ENCODE results near the gene OPRL1. TPM values are rescaled to one million over a fixed set of nuclear protein-coding genes. Genes with fewer than 3 reads are reported as not detected.

Gene OPRL1
- polyA plus RNA-seq, 4 donors, result 0.30 to 0.61 TPM; not detected in 2

DNA sequence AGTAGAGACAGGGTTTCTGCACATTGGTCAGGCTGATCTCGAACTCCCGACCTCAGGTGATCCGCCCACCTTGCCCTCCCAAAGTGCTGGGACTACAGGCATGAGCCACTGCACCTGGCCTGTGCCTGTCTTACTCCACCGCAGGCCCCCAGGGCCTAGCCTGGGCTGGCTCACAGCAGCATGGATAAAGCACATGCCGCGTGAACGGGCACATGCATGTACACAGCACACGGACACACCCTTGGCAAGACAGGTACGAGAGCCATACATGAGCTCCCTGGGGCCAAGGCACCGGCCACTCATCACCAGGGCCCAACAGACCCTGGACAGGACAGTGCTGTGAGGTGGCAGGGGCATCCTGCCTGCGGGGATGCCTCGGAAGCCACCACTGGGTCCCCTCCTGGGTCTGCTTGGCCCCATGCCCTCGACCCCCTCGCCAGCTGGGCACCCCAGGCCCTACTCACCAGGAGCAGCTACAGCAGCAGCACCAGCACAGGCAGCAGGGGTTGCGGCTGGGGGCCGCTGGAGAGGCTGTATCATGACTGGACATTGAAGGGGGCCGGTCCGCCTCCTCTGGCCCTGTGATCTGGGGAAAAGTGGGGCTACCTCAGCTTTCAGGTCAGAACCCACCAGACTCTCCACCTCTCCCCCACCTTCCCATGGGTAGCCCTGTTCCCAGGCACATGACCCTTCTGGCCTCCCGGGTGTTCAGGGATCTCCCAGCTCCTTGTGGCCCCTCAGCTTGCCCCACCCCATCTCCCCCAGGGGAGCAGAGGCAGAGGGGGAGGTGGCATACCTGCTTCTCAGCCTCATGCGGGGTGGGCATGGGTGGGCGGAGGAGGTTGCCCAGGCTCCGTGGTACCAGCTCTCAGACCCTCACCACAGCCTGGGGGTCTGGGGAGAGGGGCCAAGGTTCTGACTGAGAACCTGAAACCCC is 3.6 kb upstream of the OPRL1 start:
- no peak overlapping the region for H3K4me3 ChIP-seq (ENCODE audit: low read depth in 1 of 3, low read length in 3 of 3)

DNA sequence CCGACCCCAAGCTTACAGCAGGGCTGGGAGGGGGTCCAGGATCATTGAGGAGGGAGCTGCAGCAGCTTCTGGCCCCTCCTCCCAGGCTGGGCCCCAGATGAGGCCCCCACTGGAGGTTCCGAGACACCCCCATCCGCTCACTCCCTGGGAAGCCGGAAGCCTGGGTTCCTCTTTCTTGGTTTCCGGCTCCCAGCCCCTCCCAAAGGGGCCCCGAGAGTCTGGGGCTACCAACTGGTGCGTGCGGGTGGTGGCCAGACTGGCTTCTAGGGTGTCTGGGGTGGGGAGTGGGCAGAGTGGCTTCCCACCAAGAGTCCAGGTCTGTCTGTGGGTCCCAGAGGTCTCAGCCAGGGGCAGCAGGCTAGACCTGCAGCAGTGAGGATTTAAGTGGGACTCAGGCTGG is 2.8 kb upstream of the OPRL1 start:
- 53 to 80% (median 74%) methylated on average over 7 to 8 of the region's 8 CpGs for whole genome bisulfite sequencing, 3 donors
- H3K4me3 ChIP-seq (ENCODE audit: low read depth in 1 of 3, low read length in 3 of 3), result peak overlapping the region in 2 of 3 donors; percentile 25 to 39
- H3K27me3 ChIP-seq (ENCODE audit: control insufficient read depth in 3 of 3, insufficient read depth in 3 of 3, low read length in 3 of 3), result peaks cover 0 to 38% (median 0%) of the 10 kb centered on the region in 3 donors
- H3K9me3 ChIP-seq (ENCODE audit: control insufficient read depth in 2 of 2, insufficient read depth in 1 of 2, low read depth in 1 of 2, low read length in 1 of 2), result no peaks in the 10 kb centered on the region
- H3K4me1 ChIP-seq (ENCODE audit: control insufficient read depth in 3 of 3, insufficient read depth in 2 of 3, low read depth in 1 of 3, low read length in 2 of 3), result peaks cover 0 to 16% (median 0%) of the 10 kb centered on the region in 3 donors
- H3K36me3 ChIP-seq (ENCODE audit: control insufficient read depth in 3 of 3, insufficient read depth in 2 of 3, low read depth in 1 of 3, low read length in 3 of 3), result peaks cover 0 to 16% (median 0%) of the 10 kb centered on the region in 3 donors
- DNase-seq, result no peak
- no peak for FAIRE-seq
- H3K27ac ChIP-seq (ENCODE audit: low read depth in 1 of 3, low read length in 2 of 3), result peak overlapping the region in 2 of 3 donors; percentile 33 to 44

More for the DNA sequence above, 3.6 kb upstream of the OPRL1 start:
- no peak for FAIRE-seq
- peaks cover 0 to 21% (median 0%) of the 10 kb centered on the region in 3 donors for H3K36me3 ChIP-seq (ENCODE audit: control insufficient read depth in 3 of 3, insufficient read depth in 2 of 3, low read depth in 1 of 3, low read length in 3 of 3)
- 88 to 93% (median 88%) methylated on average over 19 to 21 of the region's 22 CpGs for WGBS, 3 donors
- H3K27ac ChIP-seq (ENCODE audit: low read depth in 1 of 3, low read length in 2 of 3), result peak overlapping the region in 1 of 3 donors; percentile 4
- H3K27me3 ChIP-seq (ENCODE audit: control insufficient read depth in 3 of 3, insufficient read depth in 3 of 3, low read length in 3 of 3), result peaks cover 0 to 30% (median 0%) of the 10 kb centered on the region in 3 donors
- DNase-seq, result no peak
- H3K9me3 ChIP-seq (ENCODE audit: control insufficient read depth in 2 of 2, insufficient read depth in 1 of 2, low read depth in 1 of 2, low read length in 1 of 2), result no peaks in the 10 kb centered on the region
- H3K4me1 ChIP-seq (ENCODE audit: control insufficient read depth in 3 of 3, insufficient read depth in 2 of 3, low read depth in 1 of 3, low read length in 2 of 3), result peaks cover 0 to 16% (median 0%) of the 10 kb centered on the region in 3 donors

DNA sequence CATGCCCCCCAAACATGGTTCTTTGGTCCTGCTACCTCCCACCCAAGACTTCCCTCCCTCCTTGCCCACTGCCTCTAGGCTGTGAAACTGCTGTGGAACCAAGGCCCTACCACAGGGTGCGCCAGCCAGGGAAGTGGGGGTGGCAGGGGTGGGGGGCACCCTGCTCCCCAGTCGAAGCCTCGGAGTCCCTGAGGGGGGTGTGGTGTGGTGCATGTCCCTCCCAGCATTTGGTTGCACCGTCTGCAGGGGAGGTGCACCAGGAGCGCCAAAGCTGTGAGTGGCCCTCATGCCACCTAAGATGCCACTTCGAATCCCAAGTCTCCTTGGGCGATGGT is 2.4 kb upstream of the OPRL1 start:
- peaks cover 0 to 16% (median 0%) of the 10 kb centered on the region in 3 donors for H3K4me1 ChIP-seq (ENCODE audit: control insufficient read depth in 3 of 3, insufficient read depth in 2 of 3, low read depth in 1 of 3, low read length in 2 of 3)
- WGBS, 3 donors, result 41 to 67% (median 54%) methylated on average over 7 of the region's 7 CpGs
- DNase-seq, result no peak
- H3K27ac ChIP-seq (ENCODE audit: low read depth in 1 of 3, low read length in 2 of 3), result peak overlapping the region in 2 of 3 donors; percentile 33 to 44
- no peak for FAIRE-seq
- H3K36me3 ChIP-seq (ENCODE audit: control insufficient read depth in 3 of 3, insufficient read depth in 2 of 3, low read depth in 1 of 3, low read length in 3 of 3), result peaks cover 0 to 12% (median 0%) of the 10 kb centered on the region in 3 donors
- no peaks in the 10 kb centered on the region for H3K9me3 ChIP-seq (ENCODE audit: control insufficient read depth in 2 of 2, insufficient read depth in 1 of 2, low read depth in 1 of 2, low read length in 1 of 2)
- peaks cover 0 to 42% (median 0%) of the 10 kb centered on the region in 3 donors for H3K27me3 ChIP-seq (ENCODE audit: control insufficient read depth in 3 of 3, insufficient read depth in 3 of 3, low read length in 3 of 3)
- H3K4me3 ChIP-seq (ENCODE audit: low read depth in 1 of 3, low read length in 3 of 3), result peak overlapping the region in 2 of 3 donors; percentile 25 to 39

DNA sequence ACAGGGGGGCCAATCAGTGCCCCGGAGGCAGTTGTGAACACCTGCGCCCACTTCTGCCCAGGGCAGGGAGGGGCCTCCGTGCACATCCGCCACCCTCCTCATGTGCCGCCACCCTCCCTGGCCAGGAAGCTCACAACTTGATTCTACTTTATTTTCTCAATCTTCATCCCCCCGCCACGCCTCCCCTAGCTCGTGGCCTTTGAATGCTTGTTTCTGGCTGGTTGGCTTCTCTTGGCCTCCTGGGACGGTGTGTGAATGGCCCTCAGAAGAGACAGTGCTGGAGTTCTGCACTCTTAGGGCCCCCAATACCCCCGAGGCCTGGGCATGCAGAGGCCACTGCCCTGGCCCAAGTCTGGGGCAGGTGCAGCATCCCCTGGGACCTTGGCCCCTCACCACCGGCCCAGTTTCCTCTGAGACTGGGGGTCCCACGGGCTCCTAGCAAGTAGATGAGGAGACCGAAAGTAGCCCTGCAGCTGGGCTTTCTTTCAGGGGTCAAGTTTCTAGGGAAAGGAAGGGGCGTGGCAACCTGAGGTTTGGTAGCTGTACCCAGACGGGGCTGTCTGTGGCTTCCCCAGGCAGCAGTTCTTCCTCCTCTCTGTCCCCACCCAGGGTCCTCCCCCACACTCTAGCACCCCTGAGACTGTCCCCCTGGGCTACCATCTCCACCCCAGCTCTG is 1.9 kb upstream of the OPRL1 start:
- H3K27me3 ChIP-seq (ENCODE audit: control insufficient read depth in 3 of 3, insufficient read depth in 3 of 3, low read length in 3 of 3), result peaks cover 0 to 46% (median 0%) of the 10 kb centered on the region in 3 donors
- peaks cover 0 to 16% (median 0%) of the 10 kb centered on the region in 3 donors for H3K4me1 ChIP-seq (ENCODE audit: control insufficient read depth in 3 of 3, insufficient read depth in 2 of 3, low read depth in 1 of 3, low read length in 2 of 3)
- DNase-seq (no peak), FAIRE-seq (no peak)
- WGBS, 3 donors, result 27 to 47% (median 39%) methylated on average over 14 to 15 of the region's 15 CpGs
- H3K9me3 ChIP-seq (ENCODE audit: control insufficient read depth in 2 of 2, insufficient read depth in 1 of 2, low read depth in 1 of 2, low read length in 1 of 2), result no peaks in the 10 kb centered on the region
- peak overlapping the region in 2 of 3 donors; percentile 33 to 71 for H3K27ac ChIP-seq (ENCODE audit: low read depth in 1 of 3, low read length in 2 of 3)
- peaks cover 0 to 12% (median 0%) of the 10 kb centered on the region in 3 donors for H3K36me3 ChIP-seq (ENCODE audit: control insufficient read depth in 3 of 3, insufficient read depth in 2 of 3, low read depth in 1 of 3, low read length in 3 of 3)
- peak overlapping the region; percentile 53 to 77 (median 68) for H3K4me3 ChIP-seq (ENCODE audit: low read depth in 1 of 3, low read length in 3 of 3)

DNA sequence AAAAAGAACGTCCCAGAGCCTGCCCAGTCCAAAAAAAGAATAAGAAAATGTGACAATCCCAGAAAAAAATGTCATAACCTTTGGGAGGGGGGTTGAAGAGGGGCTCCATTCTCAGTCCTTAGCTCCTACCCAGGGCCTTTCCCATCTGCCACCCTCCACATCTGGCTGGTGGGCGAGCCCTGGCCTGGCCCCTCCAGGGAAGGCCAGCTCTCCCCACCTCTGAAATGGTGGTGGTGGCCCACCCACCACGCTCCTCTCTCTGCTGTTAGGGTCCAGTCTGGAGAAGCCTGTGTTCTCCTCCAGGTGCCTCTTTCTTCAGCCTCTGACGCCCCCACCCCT is 979 bp upstream of the OPRL1 start:
- Histone ChIP-seq H3K9me3 (ENCODE audit: control insufficient read depth in 2 of 2, insufficient read depth in 1 of 2, low read depth in 1 of 2, low read length in 1 of 2) (no peaks in the 10 kb centered on the region), H3K27ac (ENCODE audit: low read depth in 1 of 3, low read length in 2 of 3) (peak overlapping the region in 1 of 3 donors; percentile 71), H3K27me3 (ENCODE audit: control insufficient read depth in 3 of 3, insufficient read depth in 3 of 3, low read length in 3 of 3) (peaks cover 0 to 50% (median 6%) of the 10 kb centered on the region in 3 donors), H3K4me1 (ENCODE audit: control insufficient read depth in 3 of 3, insufficient read depth in 2 of 3, low read depth in 1 of 3, low read length in 2 of 3) (peaks cover 0 to 19% (median 0%) of the 10 kb centered on the region in 3 donors), H3K36me3 (ENCODE audit: control insufficient read depth in 3 of 3, insufficient read depth in 2 of 3, low read depth in 1 of 3, low read length in 3 of 3) (peaks cover 0 to 6% (median 0%) of the 10 kb centered on the region in 3 donors), H3K4me3 (ENCODE audit: low read depth in 1 of 3, low read length in 3 of 3) (peak overlapping the region; percentile 53 to 77 (median 68))
- 10 to 11% (median 10%) methylated on average over 4 of the region's 4 CpGs for WGBS, 3 donors
- FAIRE-seq (no peak), DNase-seq (no peak)

DNA sequence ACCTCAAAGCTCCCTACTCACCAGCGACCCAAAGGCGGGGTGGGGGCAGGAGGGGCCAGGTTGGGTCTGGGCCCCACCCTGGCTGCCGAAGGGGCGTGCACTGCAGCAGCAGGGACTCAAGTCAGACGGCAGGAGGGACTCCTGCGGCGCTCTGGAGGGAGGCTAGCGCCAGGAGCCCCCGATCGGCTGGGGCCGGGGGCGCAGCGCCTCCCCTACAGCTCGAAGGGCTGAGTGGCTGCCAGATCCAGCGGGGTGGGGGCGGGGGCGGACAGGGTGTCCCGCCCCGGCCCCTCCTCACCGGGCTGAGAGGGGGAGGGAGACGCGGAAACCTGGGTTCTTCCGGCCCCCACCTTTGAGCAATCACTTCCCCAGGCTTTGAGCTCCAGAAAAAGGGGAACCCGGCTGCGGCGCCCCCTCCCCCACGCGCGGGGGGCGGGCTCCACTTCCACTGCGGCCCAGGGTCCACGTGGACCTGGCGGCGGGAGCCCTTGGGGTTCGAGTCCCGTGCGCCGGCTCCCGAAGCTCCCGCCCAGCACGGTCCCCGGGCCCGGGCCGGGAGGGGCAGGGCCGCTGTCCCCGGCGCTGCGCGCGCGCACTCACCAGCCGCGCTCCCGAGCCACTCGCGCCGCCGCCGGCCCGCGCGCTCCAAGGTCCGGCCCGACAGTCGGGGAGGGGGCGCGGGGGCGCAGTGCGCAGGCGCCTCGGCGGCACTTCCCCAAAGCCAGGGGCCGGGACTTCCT is 439 bp upstream of the OPRL1 start, which contains the start of gene RGS19:
Gene RGS19 (minus strand): TSS at position 246 of the 740 bp plus-strand sequence. CDS start 2,632 bp downstream, outside the sequence.
- DNase-seq (peak; percentile 40 to 79), FAIRE-seq (no peak)
- 0 to 1% (median 1%) methylated on average over 41 to 73 of the region's 73 CpGs for whole genome bisulfite sequencing, 3 donors
- H3K4me1 ChIP-seq (ENCODE audit: control insufficient read depth in 3 of 3, insufficient read depth in 2 of 3, low read depth in 1 of 3, low read length in 2 of 3), result peaks cover 0 to 20% (median 0%) of the 10 kb centered on the region in 3 donors
- H3K9me3 ChIP-seq (ENCODE audit: control insufficient read depth in 2 of 2, insufficient read depth in 1 of 2, low read depth in 1 of 2, low read length in 1 of 2), result no peaks in the 10 kb centered on the region
- H3K36me3 ChIP-seq (ENCODE audit: control insufficient read depth in 3 of 3, insufficient read depth in 2 of 3, low read depth in 1 of 3, low read length in 3 of 3), result peaks cover 0 to 3% (median 0%) of the 10 kb centered on the region in 3 donors
- peak within 1 kb of the TSS; percentile 53 to 77 (median 68) for H3K4me3 ChIP-seq (ENCODE audit: low read depth in 1 of 3, low read length in 3 of 3)
- peak within 1 kb of the TSS in 2 of 3 donors; percentile 52 to 78 for H3K27ac ChIP-seq (ENCODE audit: low read depth in 1 of 3, low read length in 2 of 3)
- peaks cover 0 to 54% (median 11%) of the 10 kb centered on the region in 3 donors for H3K27me3 ChIP-seq (ENCODE audit: control insufficient read depth in 3 of 3, insufficient read depth in 3 of 3, low read length in 3 of 3)

DNA sequence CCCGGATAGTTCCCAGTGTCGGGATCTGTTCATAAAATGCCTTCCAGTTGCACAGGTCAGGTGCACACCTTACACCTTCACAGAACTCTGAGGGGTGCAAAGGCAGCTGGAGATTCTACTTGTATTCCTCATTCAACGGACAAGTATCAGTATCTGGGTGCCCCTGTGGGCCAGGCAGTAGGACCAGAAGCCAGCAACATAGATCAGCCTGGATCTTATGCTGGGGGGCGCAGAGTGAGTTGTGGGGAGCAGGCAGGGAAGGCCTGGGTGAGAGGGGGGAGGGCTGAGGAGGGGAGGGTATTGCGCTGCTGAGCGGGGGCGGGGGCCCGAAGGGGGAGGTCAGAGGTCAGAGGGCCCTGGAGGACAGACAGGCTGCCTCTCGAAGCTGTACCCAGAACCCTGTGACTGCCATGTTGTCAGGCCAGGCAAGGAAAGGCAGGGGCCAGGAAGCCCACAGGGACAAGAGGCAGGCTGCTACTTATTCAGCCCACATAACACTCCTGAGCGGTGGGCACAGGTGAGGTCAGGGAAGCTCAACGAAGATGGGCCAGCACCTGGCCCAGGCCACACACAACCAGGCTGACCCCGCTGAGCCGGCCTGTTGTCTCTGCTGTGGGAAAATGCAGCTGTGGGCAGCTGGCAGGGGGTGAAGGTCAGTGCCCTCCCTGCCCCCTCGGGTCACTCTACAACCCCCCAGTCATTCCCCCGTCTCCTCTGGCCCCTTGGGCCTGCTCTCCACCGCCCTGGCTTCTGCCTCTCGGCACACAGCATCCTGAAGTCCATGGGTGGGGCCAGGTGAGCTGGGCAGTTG is 1.1 kb downstream of the OPRL1 start:
- no peak overlapping the region for H3K27ac ChIP-seq (ENCODE audit: low read depth in 1 of 3, low read length in 2 of 3)
- H3K36me3 ChIP-seq (ENCODE audit: control insufficient read depth in 3 of 3, insufficient read depth in 2 of 3, low read depth in 1 of 3, low read length in 3 of 3), result peaks cover 0 to 3% (median 0%) of the 10 kb centered on the region in 3 donors
- FAIRE-seq, result no peak
- H3K9me3 ChIP-seq (ENCODE audit: control insufficient read depth in 2 of 2, insufficient read depth in 1 of 2, low read depth in 1 of 2, low read length in 1 of 2), result no peaks in the 10 kb centered on the region
- DNase-seq, result no peak
- H3K4me3 ChIP-seq (ENCODE audit: low read depth in 1 of 3, low read length in 3 of 3), result no peak overlapping the region
- WGBS, 3 donors, result 38 to 70% (median 65%) methylated on average over 15 to 17 of the region's 17 CpGs
- H3K27me3 ChIP-seq (ENCODE audit: control insufficient read depth in 3 of 3, insufficient read depth in 3 of 3, low read length in 3 of 3), result peaks cover 4 to 69% (median 18%) of the 10 kb centered on the region in 3 donors
- H3K4me1 ChIP-seq (ENCODE audit: control insufficient read depth in 3 of 3, insufficient read depth in 2 of 3, low read depth in 1 of 3, low read length in 2 of 3), result peaks cover 0 to 23% (median 0%) of the 10 kb centered on the region in 3 donors
